Activated T-helper 1 cell treated with anti-CD3 and anti-CD28 coated beads, Interleukin-2, amount 50 U/mL, for 16 hours (primary cell): Measurements from ENCODE around the gene KBTBD12.

Source experiments
- DNase-seq, 2 donors: peaks; one replicate each; pipeline ENCODE4 v3.0.0-alpha.2; 2020; ENCODE audit warnings: low read depth in 1 of 2, low spot score in 1 of 2

Gene KBTBD12

DNA sequence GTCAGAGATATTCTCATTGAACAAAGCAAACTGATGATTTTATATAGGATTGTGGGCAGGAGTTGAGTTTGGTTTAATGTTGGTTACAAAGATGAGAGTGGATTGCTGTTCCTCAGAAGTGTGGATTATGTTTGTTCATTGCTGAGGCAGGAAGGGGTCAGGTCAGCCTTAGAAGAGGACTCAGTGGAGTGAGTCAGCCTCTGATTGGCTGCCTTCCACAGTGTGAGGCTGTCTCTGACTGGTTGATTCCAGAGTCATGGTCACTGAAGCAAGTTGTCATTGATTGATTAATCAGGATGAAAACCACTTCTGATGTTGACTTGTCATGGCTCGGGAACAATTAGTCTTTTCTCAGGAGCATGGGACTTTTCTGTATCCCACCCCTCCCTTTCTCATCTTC, 36.2 kb downstream of the KBTBD12 start:
- DNase-seq = no peak

DNA sequence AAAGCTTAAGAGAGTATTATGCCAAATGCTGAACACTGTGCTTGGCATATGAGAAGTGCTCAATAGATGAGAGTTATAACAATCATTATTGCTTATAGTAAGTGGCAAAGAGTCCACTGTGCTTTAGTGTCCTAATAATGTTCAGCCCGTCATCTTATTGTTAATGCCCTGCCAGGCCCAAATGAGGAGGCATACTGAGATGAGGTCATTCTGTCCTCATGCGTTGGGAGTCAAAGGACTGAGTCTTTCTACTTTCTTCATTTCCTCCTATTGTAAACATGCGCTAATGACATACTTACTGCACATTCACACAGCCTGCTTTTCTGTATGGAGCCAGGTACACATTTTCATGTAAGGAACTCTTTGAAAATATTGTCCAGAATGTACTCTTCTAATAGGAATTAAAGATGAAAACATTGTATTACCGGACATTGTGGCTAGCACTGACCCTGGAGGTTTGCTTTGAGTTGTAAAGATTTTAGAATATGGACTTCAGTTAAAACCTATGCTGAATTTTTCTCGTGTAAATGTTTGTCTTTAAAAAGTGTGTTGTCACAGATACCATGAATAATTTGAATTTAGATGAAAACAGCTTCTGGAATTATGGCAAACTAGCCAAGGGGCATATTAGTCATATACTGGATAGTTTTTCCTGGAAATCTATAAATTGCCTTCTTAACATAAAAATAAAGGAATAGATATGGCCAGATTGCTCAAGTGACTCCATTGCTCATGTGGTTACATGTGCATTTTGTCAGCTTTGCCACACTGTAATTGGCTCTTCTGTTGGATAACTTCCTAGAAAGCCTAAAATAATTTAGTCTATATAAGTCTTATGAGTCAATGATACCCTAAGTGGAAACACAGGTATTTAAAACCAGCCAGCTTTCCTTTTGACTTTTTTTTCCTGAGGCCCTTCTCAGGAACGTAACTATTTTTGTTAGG, 38.3 kb downstream of the KBTBD12 start:
- no peak for DNase-seq

DNA sequence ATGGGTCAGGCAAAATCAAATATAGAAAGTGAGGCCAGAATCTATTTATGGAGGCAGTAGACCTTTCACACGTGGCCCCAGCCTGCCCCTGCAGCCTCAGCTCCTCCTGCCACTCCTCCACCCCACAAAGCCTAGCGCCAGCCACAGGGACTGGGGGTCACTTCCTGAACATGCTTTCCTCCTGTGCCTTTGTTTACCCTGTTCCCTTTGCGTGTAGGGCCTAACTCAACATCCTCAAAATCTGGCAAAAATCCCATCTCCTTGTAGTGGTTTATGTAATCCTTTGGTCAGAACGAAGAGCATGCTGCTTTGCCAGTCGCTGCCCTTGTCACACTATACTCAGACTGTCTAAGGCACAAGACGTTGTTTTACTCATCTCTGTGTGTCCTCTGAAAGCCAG, 39.6 kb downstream of the KBTBD12 start:
- no peak for DNase-seq

DNA sequence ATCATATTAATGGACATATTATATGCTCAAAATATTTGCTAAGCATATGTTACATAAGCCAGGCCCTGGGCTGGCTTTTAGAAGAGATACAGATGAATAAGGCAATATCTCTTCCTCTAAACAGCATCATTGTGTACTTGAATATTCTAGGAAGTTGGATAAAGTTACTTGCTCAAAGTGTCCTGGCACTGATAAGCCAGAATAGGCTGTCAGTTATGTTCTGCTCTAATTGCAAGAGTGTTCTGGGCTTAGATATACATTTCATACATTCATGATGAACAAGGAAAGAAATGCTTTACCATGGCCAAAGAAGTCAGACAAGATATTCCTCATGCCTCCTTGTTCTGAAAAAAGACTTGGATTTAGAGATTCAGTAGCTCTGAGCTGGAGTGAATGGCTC, 40.7 kb downstream of the KBTBD12 start:
- DNase-seq = no peak

DNA sequence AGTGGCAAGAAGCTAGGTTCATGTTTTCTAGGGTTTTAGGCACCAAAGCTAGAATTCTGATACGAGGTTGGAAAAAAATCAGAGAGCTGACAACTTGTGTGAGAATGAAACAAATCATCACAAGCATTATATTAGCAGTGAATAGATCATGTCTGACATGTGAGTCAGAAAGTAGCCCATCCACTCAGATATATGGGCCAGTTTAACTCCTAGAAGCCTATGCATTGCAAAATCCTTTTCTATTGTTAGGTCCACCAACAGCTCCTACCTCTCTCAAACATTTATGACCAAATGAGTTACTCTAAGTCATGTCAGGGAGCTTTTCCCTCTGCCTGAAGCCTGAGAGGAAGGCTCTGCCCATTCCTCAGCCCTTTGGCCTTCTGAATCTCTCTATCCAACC, 44.0 kb downstream of the KBTBD12 start:
- DNase-seq = no peak

DNA sequence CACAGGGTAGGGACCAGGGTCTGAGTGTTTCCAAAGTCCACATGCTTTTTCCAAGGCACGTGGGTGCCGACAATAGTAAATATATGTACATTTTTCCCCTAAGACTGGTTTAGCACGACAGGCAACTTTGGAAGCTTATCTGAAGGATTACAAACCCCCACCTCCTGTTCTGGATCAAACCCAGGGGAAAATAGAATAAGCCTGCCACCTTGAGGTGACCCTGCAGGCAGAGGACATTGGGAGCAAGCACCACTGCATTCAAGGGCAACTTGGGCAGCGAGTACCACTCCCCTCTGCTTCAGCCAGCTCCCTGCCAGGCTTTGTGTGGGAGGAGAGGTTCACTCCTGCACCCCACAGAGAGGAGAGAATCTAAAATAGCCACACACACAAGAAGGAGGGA, 44.8 kb downstream of the KBTBD12 start:
- DNase-seq = no peak

DNA sequence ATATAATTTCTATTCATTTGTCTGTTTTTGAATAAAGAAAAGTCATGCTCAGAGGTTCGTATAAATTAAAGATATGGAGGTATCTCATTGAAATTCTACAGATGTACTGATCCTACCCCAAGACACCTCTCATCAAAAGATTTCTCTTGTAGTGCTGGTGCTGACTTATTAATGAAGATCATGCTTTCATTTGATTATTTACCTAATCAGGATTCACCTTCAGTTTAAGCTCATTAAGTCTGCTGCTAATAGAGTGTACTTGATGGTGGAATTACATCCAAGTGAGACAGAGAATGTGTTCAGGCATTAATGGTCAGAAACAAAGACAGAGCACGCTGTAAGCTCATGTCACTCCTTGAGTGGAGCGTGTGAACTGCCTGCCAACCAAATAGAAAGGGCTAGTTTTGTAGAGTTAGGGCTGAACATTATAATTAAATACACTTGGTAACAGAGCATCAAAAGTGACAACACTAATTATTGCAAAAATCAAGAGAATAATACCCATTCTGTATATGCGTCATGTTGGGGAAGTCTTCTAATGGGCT, 45.5 kb downstream of the KBTBD12 start:
- no peak for DNase-seq

DNA sequence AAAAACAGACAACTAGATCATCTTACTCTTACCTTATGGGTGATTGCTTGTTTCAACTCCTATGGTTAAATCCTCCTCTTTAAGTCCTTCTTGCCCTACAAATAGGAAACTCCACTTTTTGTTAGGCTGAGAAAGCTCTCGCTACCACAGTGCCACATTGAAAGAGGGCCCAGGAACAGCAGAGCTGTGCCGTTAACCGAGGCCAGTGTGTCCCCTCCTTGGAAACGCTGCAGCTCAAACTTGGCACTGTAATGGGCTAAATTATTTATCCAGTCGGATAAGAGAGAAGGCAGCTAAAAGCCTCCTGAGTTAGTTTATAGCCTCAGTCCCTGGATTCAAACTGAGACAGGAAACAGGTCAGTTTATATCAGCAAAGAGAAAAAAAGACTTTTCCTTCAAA, 46.1 kb downstream of the KBTBD12 start:
- DNase-seq = no peak

DNA sequence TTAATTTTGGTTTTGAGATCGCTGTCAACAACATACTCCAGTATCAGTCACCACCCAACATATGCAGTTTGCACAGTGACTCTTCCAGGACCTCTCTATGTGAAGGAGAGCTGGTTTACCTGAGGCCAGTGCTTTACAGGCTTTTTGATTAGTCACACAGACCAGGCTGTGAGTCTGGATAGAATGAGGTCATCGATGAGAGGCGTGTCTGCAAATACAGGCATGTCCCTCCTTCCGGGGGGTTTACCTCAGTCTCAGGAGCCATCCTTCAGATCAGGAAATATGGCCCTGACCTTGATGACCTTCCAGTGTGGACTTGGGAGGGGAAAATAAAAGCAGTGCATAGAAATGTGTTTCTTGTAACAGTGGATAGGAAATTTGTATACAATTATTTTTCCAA, 46.9 kb downstream of the KBTBD12 start:
- no peak for DNase-seq

DNA sequence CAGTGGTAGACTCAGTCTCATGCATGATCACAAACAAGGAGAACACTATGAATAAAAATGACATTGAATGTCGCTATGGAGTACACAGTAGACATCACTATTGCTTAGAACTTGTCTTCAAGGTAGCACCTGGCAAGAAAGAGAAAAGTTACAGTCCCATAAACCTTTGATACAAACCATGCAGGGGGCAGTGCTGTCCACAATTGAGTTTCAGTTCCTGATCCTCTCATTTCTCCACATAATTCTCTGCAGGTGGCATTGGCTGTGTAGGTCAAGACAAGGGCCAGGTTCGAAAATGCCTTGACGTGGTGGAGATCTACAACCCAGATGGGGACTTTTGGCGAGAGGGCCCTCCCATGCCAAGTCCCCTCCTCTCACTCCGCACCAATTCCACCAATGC, 47.9 kb downstream of the KBTBD12 start:
- no peak for DNase-seq

DNA sequence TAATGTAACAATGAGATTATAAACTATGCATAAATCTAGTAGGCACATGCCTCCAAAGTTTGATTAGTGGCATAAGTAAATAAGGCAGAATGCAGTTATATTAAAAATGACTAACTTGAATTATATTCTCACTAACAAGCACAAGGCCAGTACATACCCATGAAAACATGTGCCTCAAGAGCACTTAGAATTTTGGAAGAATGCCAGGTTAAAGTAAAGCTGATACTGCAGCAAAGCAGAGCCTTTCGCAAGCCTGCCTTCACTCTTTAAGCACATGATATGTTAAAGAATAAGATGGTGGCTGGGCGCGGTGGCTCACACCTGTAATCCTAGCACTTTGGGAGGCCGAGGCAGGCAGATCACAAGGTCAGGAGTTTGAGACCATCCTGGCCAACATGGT, 49.0 kb downstream of the KBTBD12 start:
- DNase-seq = no peak

DNA sequence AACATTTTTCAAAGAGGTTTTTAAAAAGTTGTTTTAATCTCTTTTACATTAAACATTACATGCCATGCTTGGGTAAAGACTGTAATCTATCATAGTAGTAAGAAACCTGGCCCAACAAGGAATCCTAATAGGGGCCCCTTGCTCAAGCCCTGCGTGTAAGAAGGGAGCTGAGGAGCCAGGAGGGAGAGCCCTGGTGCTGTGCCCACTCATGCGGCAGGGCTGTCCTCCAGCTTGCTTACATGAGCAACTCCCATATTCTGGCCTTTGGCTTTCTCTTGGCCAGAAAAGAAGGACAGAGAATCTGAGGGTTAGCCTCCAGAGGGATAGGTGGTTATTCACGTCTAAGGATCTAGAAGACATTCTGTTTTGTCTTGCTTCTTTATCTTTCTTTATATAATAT, 49.8 kb downstream of the KBTBD12 start:
- DNase-seq = no peak

DNA sequence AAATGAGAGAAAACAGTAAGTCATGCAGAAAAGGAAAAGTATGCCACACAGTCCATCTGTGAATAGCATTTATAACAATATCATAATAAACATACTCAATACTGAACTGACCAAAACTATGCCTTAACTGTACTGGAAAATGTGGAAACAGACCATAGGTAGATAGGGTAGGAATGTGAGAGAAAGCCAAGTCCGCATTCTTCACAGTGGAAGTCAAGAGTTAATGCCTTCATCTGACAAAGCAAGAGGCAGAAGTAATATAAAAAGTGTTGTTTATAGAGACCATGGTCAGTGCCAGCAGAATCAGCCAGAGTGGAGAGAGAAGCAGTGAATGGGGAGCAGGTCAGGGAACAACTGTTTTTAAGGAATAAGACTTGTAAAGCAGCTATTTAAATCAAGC, 52.3 kb downstream of the KBTBD12 start:
- DNase-seq = no peak

DNA sequence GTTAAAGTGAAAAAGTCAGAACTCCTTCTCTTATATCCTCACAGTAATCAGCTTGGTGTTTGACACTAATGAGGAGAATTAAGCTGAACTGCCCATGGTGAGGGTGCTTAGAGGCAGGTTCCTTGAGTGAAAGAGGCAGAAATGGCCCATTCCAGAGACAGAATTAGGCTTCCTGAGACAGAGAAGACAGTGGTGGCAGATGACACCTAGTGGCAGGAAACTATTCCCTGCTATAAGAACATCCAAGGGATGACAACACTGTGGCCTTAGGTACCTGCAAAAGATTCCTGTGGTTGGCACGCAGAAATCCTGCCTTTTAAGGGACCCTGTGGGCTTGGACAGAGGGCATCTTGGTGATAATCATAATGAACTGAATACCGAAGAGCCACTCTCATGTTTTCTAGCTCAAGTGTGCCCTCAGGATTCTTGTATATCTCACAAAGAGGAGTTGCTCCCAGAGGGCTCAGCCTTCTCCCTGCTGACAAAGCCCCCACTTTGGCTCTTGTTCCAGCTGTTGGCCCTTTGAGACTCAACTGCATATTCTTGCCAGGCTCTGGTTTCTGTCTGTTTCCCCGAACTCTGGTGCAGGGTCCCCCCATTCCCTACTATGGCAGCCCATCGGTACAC, 56.0 kb downstream of the KBTBD12 start:
- no peak for DNase-seq

DNA sequence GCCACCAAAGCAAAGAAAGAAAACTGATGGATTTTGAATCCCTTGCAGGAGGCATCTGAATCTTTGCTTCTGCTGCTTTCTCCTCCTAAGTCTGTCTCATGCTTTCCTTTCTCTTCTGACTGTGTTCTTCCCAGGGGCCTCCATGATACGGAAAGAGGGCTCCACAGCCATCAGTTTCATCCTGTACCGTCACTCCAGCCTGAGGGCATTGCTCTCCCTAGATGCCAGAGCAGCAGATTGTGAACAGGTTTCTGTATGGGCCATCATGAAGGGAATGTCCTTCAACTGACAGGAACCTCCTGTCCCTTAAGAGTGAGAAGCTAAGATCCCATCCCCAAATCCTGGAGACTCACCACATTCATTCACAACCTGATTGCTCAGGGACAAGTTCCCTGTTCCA, 59.2 kb downstream of the KBTBD12 start:
- no peak for DNase-seq

DNA sequence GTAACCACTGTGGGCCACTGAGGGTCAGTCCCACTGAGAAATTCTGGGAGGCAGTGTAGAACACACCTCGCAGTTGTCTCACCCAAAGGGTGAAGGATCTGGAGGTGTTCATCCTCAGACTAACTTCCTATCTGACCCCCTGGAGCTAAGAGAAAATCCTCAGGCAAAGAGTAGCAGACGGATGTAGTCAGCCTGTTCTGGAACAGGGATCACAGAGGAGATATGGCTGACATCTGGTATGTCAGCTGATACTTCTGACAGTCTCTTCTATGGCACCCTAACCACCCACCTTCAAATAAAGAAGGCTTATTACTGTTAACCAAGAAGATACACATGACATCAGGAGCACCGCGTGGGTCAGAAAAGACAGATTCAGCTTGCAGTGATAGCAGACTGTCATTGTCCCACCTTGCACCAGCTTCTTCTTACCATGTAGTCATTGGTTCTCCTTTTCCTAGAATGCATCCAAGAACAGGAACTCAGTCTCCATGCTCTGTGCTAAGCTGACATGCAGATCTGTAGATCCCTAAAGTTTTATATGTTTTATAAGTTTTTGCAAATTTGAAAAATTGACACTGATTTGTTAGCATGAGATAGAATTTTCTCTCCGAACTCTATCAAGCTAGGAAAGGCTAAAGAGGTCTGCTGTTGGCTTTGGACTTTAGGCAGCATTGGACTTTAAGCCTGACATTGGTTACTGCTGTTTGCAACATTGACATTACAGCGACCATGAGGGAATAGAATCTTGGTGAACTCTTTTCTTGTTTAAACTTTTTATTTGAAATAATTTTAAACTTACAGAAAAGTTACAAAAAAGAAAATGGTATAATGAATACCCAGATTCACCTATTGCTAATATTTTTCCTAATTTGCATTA, 60.4 kb downstream of the KBTBD12 start:
- DNase-seq = no peak

DNA sequence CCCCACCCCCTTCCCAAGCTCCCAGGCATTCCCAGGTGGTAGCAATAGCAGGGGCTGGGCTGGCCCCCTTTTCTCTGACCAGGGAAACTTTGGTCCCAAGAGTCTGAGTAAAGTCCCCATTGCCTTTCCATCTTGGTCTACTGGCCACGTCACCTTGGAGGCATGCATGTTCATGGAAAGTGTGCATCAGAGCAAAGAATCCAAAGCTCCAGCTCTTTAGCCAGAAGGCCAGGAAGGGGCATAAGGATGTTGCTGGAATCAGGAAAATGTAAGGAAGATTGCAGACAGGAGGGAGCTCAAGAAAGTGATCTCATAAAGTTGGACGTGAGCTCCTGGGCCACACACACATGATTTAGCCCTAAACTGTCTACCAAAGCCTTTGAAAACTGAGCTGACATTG, 63.6 kb downstream of the KBTBD12 start:
- DNase-seq = no peak

DNA sequence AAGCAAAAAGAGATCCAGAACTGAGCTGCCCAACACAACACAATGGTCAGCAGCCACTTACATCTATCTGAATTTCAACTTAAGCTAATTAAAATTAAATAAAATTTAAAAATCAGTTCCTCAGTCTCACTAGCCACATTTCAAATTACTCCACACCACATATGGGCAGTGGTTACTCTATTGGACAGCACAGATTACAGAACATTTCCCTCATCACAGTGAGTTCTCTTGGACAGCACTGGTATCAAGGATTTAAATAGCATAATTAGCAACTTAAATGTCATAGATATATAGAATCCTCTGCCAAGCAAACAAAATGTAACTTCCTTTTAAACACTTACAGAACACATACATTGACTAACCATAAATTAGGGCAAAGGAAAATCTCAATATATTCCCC, 64.4 kb downstream of the KBTBD12 start:
- DNase-seq = no peak

DNA sequence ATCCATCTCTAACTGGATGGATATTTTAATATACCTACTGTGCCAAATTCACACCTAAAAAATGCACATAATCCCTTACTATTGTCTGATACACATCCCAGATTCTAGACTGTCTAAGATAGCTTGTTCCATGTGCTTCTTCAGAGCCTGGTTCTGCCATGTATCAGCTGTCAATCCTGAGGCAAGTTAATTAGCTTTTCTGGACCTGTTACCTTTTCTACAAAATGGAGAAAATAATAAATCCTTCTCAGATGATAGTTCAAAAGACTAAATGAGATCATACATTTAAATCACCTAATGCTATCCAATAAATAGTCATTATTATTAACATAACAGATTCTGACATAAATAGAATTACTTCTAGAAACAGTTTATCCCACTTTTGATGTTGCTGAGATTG, 66.1 kb downstream of the KBTBD12 start:
- DNase-seq = no peak

DNA sequence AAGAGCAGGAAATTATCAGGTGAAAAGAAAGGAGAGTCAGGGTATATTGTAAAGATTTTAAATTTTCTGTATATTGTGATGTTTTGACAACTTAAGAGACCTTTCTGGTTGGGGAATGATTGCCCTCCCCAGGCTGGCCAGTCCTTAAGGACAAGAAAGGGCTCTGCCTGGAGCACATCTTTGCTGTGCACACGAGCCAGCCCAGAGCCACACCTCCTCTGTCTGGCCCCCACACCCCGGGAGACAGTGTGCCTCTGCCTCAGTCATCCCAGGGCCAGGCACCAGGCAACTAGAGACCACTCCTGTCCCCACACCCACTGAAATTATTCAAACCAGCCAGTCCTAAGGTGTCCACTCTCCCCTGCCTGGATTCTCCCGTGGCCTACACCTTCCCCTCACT, 67.1 kb downstream of the KBTBD12 start:
- DNase-seq = no peak

DNA sequence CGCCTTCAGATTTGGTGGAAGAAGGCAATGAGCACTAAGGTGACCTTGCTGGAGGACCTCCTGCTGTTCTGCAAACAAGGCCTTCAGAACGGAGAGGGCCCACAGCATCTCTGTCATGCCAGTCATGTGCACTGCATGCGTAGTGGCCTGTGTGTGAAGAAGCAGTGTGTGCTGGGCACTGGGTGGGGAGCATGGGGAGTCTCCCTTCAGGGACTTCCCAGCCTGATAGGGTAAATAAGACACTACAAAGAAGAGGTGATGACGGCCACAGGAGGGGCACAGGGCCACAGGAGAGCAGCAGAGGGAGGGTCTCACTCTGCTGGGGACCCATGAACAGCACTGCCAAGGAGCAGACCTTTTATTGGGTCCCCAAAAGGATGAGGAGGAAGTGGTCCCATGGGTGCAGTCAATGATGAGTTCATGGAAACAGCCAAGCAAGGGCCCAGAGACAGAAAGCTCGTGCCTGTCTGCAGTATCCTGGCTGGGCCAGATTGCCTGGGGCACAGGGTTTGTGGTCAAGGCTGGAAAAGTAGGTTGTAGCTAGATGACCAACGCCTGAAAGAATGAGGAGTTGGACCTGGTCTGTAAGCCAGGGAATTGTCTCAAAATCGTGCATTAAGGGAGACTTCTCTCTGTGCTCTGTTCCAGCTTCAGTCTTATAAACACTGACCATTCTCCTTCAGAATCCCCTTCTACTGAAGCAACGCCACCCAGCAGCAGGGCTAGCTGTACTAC, 69.4 kb downstream of the KBTBD12 start:
- no peak for DNase-seq
